GM12892 (cell line): ENCODE measurements around the gene CATSPER1.

ENCODE experiments used
- POLR2A ChIP-seq: IDR thresholded peaks from 2 replicates; pipeline ENCODE4 v1.6.1; 2011; ENCODE audit warnings: low read depth, low read length, control low read depth
- POLR2AphosphoS5 ChIP-seq: IDR thresholded peaks from 2 replicates; pipeline ENCODE4 v1.6.1; 2011; ENCODE audit warnings: low read depth, low read length, control low read depth

DNA sequence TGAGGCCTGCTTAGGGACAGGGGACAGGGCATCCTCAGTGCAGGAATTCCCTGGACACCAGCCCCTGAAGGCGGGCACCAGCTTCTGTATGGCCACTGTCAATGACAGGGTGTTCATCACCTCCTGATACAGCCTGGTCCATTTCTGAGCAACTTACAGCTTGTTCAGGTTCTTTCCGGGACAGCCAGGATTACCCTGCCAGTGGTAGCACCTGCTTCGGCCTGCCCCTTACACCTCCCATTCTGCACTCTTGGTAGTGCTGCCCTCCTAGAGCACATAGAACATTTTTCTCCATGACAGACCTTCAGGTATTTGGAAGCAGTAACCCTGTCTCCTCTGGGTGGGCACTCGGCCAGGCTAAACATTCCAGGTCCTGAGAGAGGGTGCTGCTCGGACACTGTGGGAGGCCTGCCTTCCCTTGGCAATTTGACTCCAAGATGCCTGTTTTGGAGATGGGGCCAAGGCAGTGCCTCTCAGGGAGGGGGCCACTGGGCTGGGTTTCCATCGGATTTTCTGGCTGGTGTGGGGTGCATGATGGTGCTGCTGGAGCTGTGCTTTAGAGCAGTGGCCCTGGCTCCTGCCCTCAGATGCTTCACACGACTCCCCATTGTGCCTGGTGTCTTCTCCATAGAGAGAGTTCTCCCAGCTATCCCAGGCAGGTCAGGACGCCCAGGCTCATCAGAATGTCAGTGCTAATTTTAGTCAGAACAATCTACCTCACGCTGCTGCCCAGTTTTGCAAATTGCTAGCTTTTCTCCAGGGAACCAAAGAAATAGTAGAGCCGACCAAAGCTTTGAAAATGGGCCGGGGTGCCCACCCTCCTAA is 21.5 kb upstream of the CATSPER1 start:
- TF ChIP-seq POLR2A (no peak), POLR2AphosphoS5 (no peak)
